ENCODE data around the gene CARMIL1. TPM values are rescaled to one million over a fixed set of nuclear protein-coding genes. Genes with fewer than 3 reads are reported as not detected.

CARMIL1 gene
- total RNA-seq, 1 donor from 2014 or later: 19.6 TPM

DNA sequence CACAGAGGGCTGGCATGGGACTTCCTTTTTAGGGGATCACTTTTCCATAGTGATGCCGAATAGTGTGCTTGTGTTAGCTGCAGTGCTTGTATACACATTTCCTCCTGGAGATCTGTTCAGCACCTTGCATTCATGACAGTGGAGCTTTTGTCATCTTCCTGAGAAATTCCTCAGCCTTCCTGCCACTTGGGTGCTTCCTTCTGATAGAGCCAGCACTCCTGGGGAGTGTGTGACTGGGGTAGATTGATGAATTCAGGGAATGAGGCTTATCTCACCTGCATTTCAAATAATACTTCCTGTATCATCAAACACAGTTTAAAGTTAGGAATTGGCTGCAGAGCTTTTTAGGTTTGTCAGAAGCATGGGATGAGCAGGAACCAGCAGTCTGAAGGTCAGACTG lies 324.1 kb downstream of the CARMIL1 start:
- no peak for DNase-seq (ENCODE audit: extremely low spot score in 2 of 2)
- Histone ChIP-seq H3K4me1 (no peaks in the 10 kb centered on the region), H3K9me3 (no peaks in the 10 kb centered on the region), H3K27me3 (no peaks in the 10 kb centered on the region), H3K27ac (no peak overlapping the region), H3K36me3 (peaks cover 0 to 6% of the 10 kb centered on the region in 2 donors), H3K4me3 (no peak overlapping the region)
- intact Hi-C loops (cut with DNase I): no loop called here
- TF ChIP-seq, protein P1, sequence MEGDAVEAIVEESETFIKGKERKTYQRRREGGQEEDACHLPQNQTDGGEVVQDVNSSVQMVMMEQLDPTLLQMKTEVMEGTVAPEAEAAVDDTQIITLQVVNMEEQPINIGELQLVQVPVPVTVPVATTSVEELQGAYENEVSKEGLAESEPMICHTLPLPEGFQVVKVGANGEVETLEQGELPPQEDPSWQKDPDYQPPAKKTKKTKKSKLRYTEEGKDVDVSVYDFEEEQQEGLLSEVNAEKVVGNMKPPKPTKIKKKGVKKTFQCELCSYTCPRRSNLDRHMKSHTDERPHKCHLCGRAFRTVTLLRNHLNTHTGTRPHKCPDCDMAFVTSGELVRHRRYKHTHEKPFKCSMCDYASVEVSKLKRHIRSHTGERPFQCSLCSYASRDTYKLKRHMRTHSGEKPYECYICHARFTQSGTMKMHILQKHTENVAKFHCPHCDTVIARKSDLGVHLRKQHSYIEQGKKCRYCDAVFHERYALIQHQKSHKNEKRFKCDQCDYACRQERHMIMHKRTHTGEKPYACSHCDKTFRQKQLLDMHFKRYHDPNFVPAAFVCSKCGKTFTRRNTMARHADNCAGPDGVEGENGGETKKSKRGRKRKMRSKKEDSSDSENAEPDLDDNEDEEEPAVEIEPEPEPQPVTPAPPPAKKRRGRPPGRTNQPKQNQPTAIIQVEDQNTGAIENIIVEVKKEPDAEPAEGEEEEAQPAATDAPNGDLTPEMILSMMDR (IDR thresholded peaks at IDR 0.05): no peak
- no peak for TF ChIP-seq POLR2AphosphoS5 (IDR thresholded peaks at IDR 0.05; ENCODE audit: insufficient read depth in 1 of 2, low read depth in 1 of 2)
- TF ChIP-seq POLR2A (IDR thresholded peaks at IDR 0.05): no peak

DNA sequence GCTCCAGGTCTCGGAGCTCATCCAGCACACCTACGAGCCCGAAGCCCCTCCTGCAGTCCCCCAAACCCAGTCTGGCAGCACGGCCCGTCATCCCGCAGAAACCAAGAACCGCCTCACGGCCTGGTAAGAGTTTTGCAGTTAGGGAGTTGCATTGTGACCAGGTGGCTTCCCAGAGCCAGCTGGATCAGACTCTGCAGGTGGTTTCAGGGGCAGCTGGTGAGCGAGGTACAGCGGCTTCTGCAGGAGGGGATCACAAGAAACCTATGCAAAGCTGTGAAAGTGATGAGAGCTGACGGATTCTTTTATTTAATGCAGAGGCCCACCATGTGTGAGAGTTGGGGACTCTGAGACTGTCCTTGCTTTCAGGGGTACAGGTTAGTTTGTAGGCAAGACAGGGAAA lies 327.0 kb downstream of the CARMIL1 start:
- H3K4me1 ChIP-seq: no peaks in the 10 kb centered on the region
- no peak overlapping the region for H3K27ac ChIP-seq
- H3K27me3 ChIP-seq: no peaks in the 10 kb centered on the region
- no peak for DNase-seq (ENCODE audit: extremely low spot score in 2 of 2)
- no peak overlapping the region for H3K4me3 ChIP-seq
- TF ChIP-seq POLR2AphosphoS5 (IDR thresholded peaks at IDR 0.05; ENCODE audit: insufficient read depth in 1 of 2, low read depth in 1 of 2) (no peak), POLR2A (IDR thresholded peaks at IDR 0.05) (no peak)
- TF ChIP-seq, protein P1 (IDR thresholded peaks at IDR 0.05): no peak
- no peaks in the 10 kb centered on the region for H3K36me3 ChIP-seq
- H3K9me3 ChIP-seq: no peaks in the 10 kb centered on the region
- intact Hi-C loops (cut with DNase I): no loop called here

DNA sequence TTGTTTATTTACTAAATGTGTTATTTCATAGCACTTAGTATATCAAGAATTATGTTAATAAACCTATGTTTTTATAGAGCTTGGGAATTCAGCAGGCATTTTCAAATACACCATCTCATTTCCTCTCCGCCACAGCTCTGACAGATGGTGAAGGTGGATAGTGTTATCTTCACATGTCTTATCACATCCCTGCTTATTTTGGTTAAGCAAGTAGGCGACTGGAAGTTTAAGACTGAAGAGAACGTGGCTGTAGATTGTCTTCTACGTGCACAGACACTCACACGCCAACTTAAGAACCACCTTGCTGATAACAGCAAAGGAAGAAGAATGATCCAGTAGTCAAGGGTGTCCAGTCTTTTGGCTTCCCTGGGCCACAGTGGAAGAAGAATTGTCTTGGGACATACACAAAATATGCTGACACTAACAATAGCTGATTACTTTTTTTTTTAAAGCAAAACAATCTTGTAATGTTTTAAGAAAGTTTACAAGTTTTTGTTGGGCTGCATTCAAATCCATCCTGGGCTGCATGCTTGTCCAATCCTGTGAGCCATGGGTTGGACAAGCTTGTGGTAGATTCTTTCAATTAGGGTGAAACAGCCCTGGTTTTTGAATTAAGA lies 329.5 kb downstream of the CARMIL1 start:
- Histone ChIP-seq H3K27ac (no peak overlapping the region), H3K9me3 (no peaks in the 10 kb centered on the region), H3K4me3 (no peak overlapping the region), H3K36me3 (no peaks in the 10 kb centered on the region), H3K4me1 (no peaks in the 10 kb centered on the region), H3K27me3 (no peaks in the 10 kb centered on the region)
- intact Hi-C loops (cut with DNase I): no loop called here
- TF ChIP-seq POLR2AphosphoS5 (IDR thresholded peaks at IDR 0.05; ENCODE audit: insufficient read depth in 1 of 2, low read depth in 1 of 2) (no peak), POLR2A (IDR thresholded peaks at IDR 0.05) (no peak)
- TF ChIP-seq, protein P1 (IDR thresholded peaks at IDR 0.05): no peak
- no peak for DNase-seq (ENCODE audit: extremely low spot score in 2 of 2)

DNA sequence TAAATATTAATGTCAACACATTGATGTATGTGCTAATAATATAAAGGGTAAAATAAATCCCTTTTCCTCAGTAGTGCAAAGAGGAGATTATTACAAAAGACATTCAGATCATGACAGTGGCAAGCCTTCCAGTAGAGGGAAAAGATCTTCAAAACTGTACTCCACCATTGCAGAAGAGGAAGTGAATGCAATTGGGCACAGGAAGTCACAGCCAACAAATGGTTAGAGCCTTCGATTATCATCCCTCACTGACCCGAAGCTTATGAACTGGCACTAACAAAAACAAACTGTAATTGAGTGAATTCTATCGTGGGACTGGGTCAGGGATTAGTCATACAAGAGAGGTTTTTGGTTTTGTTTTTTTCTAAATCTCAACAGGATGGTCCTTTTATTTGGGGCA lies 333.5 kb downstream of the CARMIL1 start:
- no peak for DNase-seq (ENCODE audit: extremely low spot score in 2 of 2)
- intact Hi-C loops (cut with DNase I): no loop called here
- Histone ChIP-seq H3K4me3 (no peak overlapping the region), H3K27me3 (no peaks in the 10 kb centered on the region), H3K4me1 (no peaks in the 10 kb centered on the region), H3K27ac (no peak overlapping the region), H3K36me3 (no peaks in the 10 kb centered on the region), H3K9me3 (no peaks in the 10 kb centered on the region)
- TF ChIP-seq POLR2AphosphoS5 (IDR thresholded peaks at IDR 0.05; ENCODE audit: insufficient read depth in 1 of 2, low read depth in 1 of 2): no peak
- TF ChIP-seq, protein P1 (IDR thresholded peaks at IDR 0.05): no peak
- no peak for TF ChIP-seq POLR2A (IDR thresholded peaks at IDR 0.05)

DNA sequence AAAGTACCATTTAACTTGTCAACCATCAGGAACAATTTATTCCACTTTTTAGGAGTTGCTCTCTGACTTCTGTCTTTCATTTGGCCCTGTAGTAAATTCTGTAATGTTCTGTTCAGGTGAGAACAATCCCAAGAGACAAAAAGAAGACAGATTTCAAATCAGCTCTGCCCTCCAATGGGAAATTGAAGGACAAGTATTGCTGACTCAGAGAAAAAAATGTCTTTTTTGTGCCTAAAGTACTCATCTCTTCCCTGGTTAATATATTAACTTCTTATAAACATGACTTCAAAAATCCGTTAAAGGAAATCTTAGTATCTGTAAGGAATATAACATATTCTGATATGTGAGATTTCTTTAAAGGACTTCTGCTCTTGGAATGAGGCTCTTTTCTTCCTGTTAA lies 334.2 kb downstream of the CARMIL1 start:
- Histone ChIP-seq H3K4me3 (no peak overlapping the region), H3K9me3 (no peaks in the 10 kb centered on the region), H3K27ac (no peak overlapping the region), H3K27me3 (no peaks in the 10 kb centered on the region), H3K36me3 (no peaks in the 10 kb centered on the region), H3K4me1 (no peaks in the 10 kb centered on the region)
- intact Hi-C loops (cut with DNase I): no loop called here
- no peak for TF ChIP-seq POLR2AphosphoS5 (IDR thresholded peaks at IDR 0.05; ENCODE audit: insufficient read depth in 1 of 2, low read depth in 1 of 2)
- TF ChIP-seq, protein P1 (IDR thresholded peaks at IDR 0.05): no peak
- no peak for TF ChIP-seq POLR2A (IDR thresholded peaks at IDR 0.05)
- no peak for DNase-seq (ENCODE audit: extremely low spot score in 2 of 2)
